ENCODE measurements around the gene IPCEF1. TPM values are rescaled to one million over a fixed set of nuclear protein-coding genes. Genes with fewer than 3 reads are reported as not detected.

The IPCEF1 gene
- polyA plus RNA-seq, 1 donor (not counting 4 experiments of a cell fraction or from before 2014, with no cell fraction given): 0.21 TPM

DNA sequence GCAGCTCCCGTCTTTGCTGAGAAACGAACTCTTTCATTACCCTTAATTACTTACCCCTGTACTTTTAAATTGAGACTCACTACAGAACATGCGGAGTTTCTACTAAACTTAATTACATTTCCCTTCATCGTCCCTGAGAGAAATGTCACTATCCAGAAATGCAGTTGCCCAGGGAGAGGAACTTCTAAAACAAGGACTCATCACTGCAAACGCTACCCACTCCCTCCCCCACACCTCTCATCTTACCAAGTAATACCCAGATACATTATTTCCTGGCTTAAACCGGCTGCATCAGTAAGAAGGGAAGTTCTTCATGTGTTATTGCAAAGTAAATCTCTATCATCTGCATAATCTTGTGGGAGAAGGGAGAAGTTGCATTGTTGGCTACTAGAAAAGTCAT lies 138.3 kb downstream of the IPCEF1 start:
- Histone ChIP-seq H2AFZ (ENCODE audit: control insufficient read depth, low read length) (no peak overlapping the region), H3K4me1 (ENCODE audit: control insufficient read depth, extremely low read depth, insufficient read depth, low read length) (no peaks in the 10 kb centered on the region), H3K9me3 (ENCODE audit: control insufficient read depth, low read depth, low read length) (no peaks in the 10 kb centered on the region), H3K4me3 (ENCODE audit: control insufficient read depth in 2 of 3, extremely low read depth in 1 of 3, insufficient read depth in 2 of 3, low read depth in 1 of 3, low read length in 3 of 3) (no peak overlapping the region), H3K9ac (ENCODE audit: control insufficient read depth, extremely low read depth, insufficient read depth, low read length) (no peak overlapping the region), H4K20me1 (ENCODE audit: control insufficient read depth, extremely low read depth, insufficient read depth, low read length) (no peaks in the 10 kb centered on the region), H3K27ac (ENCODE audit: control insufficient read depth, insufficient read depth, low read length) (no peak overlapping the region), H3K9me1 (ENCODE audit: control insufficient read depth, extremely low read depth, insufficient read depth, low read length) (no peaks in the 10 kb centered on the region), H3K27me3 (ENCODE audit: control insufficient read depth, extremely low read depth, insufficient read depth, low read length) (no peaks in the 10 kb centered on the region), H3K79me2 (ENCODE audit: control insufficient read depth, insufficient read depth, low read length) (no peaks in the 10 kb centered on the region), H3K4me2 (ENCODE audit: control insufficient read depth, extremely low read depth, insufficient read depth, low read depth, low read length) (no peak overlapping the region), H3K36me3 (ENCODE audit: control insufficient read depth in 2 of 2, extremely low read depth in 1 of 2, insufficient read depth in 2 of 2, low read length in 2 of 2) (no peaks in the 10 kb centered on the region)
- DNase-seq (ENCODE audit: low read depth, low spot score) (no peak), FAIRE-seq (no peak)
- dilution Hi-C loops (cut with MboI; ENCODE audit: extremely low pct_ligation_motif_present, low sequenced_read_pairs): no loop called here
- TF ChIP-seq EZH2 (IDR thresholded peaks at IDR 0.05; ENCODE audit: low read length): no peak
- TF ChIP-seq, protein P1, sequence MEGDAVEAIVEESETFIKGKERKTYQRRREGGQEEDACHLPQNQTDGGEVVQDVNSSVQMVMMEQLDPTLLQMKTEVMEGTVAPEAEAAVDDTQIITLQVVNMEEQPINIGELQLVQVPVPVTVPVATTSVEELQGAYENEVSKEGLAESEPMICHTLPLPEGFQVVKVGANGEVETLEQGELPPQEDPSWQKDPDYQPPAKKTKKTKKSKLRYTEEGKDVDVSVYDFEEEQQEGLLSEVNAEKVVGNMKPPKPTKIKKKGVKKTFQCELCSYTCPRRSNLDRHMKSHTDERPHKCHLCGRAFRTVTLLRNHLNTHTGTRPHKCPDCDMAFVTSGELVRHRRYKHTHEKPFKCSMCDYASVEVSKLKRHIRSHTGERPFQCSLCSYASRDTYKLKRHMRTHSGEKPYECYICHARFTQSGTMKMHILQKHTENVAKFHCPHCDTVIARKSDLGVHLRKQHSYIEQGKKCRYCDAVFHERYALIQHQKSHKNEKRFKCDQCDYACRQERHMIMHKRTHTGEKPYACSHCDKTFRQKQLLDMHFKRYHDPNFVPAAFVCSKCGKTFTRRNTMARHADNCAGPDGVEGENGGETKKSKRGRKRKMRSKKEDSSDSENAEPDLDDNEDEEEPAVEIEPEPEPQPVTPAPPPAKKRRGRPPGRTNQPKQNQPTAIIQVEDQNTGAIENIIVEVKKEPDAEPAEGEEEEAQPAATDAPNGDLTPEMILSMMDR (optimal IDR thresholded peaks at IDR 0.05 in 1 of 3, IDR thresholded peaks at IDR 0.05 in 1 of 3, conservative IDR thresholded peaks at IDR 0.05 in 1 of 3; ENCODE audit: extremely low read depth in 1 of 3, insufficient read depth in 2 of 3, low read length in 3 of 3): no peak

DNA sequence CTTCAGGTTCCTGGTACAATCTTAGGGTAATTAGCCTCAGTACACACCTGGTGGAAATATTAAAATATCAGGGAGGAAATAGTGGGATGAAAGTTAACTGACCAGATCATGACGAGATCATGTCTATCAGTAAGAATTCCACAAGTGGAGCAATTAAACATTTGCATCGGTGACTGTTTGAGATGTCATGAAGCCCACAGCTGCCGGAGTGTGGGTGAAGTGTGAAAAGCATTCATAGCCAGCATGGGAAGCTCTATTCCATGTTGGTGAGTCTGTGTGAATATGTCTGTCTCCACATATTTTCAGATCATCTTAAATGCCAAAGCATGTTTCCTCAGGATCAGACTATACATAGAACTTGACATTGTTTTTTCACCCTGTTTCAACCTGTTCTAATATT lies 142.8 kb downstream of the IPCEF1 start:
- Histone ChIP-seq H3K4me1 (ENCODE audit: control insufficient read depth, extremely low read depth, insufficient read depth, low read length) (no peaks in the 10 kb centered on the region), H3K79me2 (ENCODE audit: control insufficient read depth, insufficient read depth, low read length) (no peaks in the 10 kb centered on the region), H3K36me3 (ENCODE audit: control insufficient read depth in 2 of 2, extremely low read depth in 1 of 2, insufficient read depth in 2 of 2, low read length in 2 of 2) (no peaks in the 10 kb centered on the region), H3K9me1 (ENCODE audit: control insufficient read depth, extremely low read depth, insufficient read depth, low read length) (no peaks in the 10 kb centered on the region), H3K27me3 (ENCODE audit: control insufficient read depth, extremely low read depth, insufficient read depth, low read length) (no peaks in the 10 kb centered on the region), H3K9ac (ENCODE audit: control insufficient read depth, extremely low read depth, insufficient read depth, low read length) (no peak overlapping the region), H3K4me3 (ENCODE audit: control insufficient read depth in 2 of 3, extremely low read depth in 1 of 3, insufficient read depth in 2 of 3, low read depth in 1 of 3, low read length in 3 of 3) (no peak overlapping the region), H4K20me1 (ENCODE audit: control insufficient read depth, extremely low read depth, insufficient read depth, low read length) (no peaks in the 10 kb centered on the region), H3K4me2 (ENCODE audit: control insufficient read depth, extremely low read depth, insufficient read depth, low read depth, low read length) (no peak overlapping the region), H2AFZ (ENCODE audit: control insufficient read depth, low read length) (no peak overlapping the region), H3K27ac (ENCODE audit: control insufficient read depth, insufficient read depth, low read length) (no peak overlapping the region), H3K9me3 (ENCODE audit: control insufficient read depth, low read depth, low read length) (no peaks in the 10 kb centered on the region)
- FAIRE-seq: no peak
- no peak for DNase-seq (ENCODE audit: low read depth, low spot score)
- TF ChIP-seq, protein P1 (optimal IDR thresholded peaks at IDR 0.05 in 1 of 3, IDR thresholded peaks at IDR 0.05 in 1 of 3, conservative IDR thresholded peaks at IDR 0.05 in 1 of 3; ENCODE audit: extremely low read depth in 1 of 3, insufficient read depth in 2 of 3, low read length in 3 of 3): no peak
- no peak for TF ChIP-seq EZH2 (IDR thresholded peaks at IDR 0.05; ENCODE audit: low read length)
- dilution Hi-C loops (cut with MboI; ENCODE audit: extremely low pct_ligation_motif_present, low sequenced_read_pairs): no loop called here

Measured in keratinocyte (primary cell).